22Rv1 (cell line): ENCODE measurements around the gene PDK4.

Experiments
- ZFX ChIP-seq: fragments of 450-650 bp; IDR thresholded peaks from 2 replicates; pipeline ENCODE4 v1.6.1; 2017; ENCODE audit warnings: antibody characterized with exemption, borderline replicate concordance
- TF ChIP-seq, protein P1 (sequence below): fragments of 450-650 bp; IDR thresholded peaks from 2 replicates; pipeline ENCODE4 v1.5.1; 2017; ENCODE audit warnings: mild to moderate bottlenecking

DNA sequence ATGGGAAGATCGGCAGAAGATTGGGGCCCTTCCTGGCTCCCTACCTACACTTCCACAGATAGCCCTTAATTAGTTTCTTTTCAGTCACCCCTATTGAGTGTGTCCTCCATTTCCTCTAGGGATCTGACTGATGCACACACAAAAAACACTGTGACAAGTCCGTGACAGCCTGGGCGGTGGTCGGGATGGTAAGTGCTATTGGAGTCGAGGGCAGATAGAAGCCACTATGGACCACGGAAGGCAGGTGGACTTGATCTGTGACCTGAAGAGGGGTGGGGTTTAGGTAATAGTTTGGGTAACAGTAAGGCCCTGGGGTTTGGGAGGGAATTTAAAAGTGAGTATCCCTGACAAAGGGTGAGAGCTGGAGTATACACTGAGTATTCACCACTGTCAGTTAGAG lies 53.0 kb downstream of the PDK4 start:
- TF ChIP-seq, protein P1, sequence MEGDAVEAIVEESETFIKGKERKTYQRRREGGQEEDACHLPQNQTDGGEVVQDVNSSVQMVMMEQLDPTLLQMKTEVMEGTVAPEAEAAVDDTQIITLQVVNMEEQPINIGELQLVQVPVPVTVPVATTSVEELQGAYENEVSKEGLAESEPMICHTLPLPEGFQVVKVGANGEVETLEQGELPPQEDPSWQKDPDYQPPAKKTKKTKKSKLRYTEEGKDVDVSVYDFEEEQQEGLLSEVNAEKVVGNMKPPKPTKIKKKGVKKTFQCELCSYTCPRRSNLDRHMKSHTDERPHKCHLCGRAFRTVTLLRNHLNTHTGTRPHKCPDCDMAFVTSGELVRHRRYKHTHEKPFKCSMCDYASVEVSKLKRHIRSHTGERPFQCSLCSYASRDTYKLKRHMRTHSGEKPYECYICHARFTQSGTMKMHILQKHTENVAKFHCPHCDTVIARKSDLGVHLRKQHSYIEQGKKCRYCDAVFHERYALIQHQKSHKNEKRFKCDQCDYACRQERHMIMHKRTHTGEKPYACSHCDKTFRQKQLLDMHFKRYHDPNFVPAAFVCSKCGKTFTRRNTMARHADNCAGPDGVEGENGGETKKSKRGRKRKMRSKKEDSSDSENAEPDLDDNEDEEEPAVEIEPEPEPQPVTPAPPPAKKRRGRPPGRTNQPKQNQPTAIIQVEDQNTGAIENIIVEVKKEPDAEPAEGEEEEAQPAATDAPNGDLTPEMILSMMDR, result no peak
- TF ChIP-seq ZFX, result no peak
